Muscle layer of duodenum (tissue), 2 donors: ENCODE data around the gene ZDHHC4.
"Not testable (repeated sequence)": the region's sequence is repeated elsewhere in the genome, so short reads cannot be mapped to it uniquely, and the experiment has no call there.

Experiments
- H3K27ac ChIP-seq: one replicate; pipeline ENCODE4 v1.7.0; 2013; ENCODE audit warnings: mild to moderate bottlenecking, low read length
- H3K27me3 ChIP-seq: one replicate; pipeline ENCODE4 v1.7.0; 2013; ENCODE audit warnings: low read depth, mild to moderate bottlenecking, control low read depth, low read length
- H3K36me3 ChIP-seq, 2 donors: one replicate each; pipeline ENCODE4 v1.7.0; 2013; ENCODE audit warnings: low read length in 2 of 2, control low read depth in 1 of 2, mild to moderate bottlenecking in 1 of 2; ENCODE audit not compliant: insufficient read depth in 2 of 2, control insufficient read depth in 1 of 2
- H3K4me1 ChIP-seq, 2 donors: one replicate each; pipeline ENCODE4 v1.7.0; 2013; ENCODE audit warnings: low read length in 2 of 2, mild to moderate bottlenecking in 2 of 2, control low read depth in 1 of 2, moderate library complexity in 1 of 2; ENCODE audit not compliant: insufficient read depth in 2 of 2, control insufficient read depth in 1 of 2
- H3K4me3 ChIP-seq, 2 donors: one replicate each; pipeline ENCODE4 v1.7.0; 2013; ENCODE audit warnings: low read length in 2 of 2, low read depth in 1 of 2, mild to moderate bottlenecking in 1 of 2
- H3K9me3 ChIP-seq, 2 donors: one replicate each; pipeline ENCODE4 v1.7.0; 2013; ENCODE audit warnings: low read length in 2 of 2, control low read depth in 1 of 2, mild to moderate bottlenecking in 1 of 2; ENCODE audit not compliant: control insufficient read depth in 1 of 2
- donor health status: healthy.

Gene ZDHHC4

GRCh38 chr7:6628045-6628444 lies 50.8 kb downstream of the ZDHHC4 start:
- H3K27me3 ChIP-seq: no peaks in the 10 kb centered on the region
- H3K9me3 ChIP-seq: no peaks in the 10 kb centered on the region
- H3K4me3 ChIP-seq: no peak overlapping the region
- no peaks in the 10 kb centered on the region for H3K4me1 ChIP-seq
- H3K36me3 ChIP-seq: peaks cover 0 to 13% of the 10 kb centered on the region in 2 donors
- no peak overlapping the region for H3K27ac ChIP-seq

GRCh38 chr7:6630007-6630849 lies 53.0 kb downstream of the ZDHHC4 start:
- no peak overlapping the region for H3K4me3 ChIP-seq
- H3K9me3 ChIP-seq: no peaks in the 10 kb centered on the region
- H3K36me3 ChIP-seq: no peaks in the 10 kb centered on the region
- H3K4me1 ChIP-seq: no peaks in the 10 kb centered on the region
- H3K27ac ChIP-seq: no peak overlapping the region
- H3K27me3 ChIP-seq: no peaks in the 10 kb centered on the region

GRCh38 chr7:6631605-6632004 lies 54.4 kb downstream of the ZDHHC4 start:
- Histone ChIP-seq H3K4me3 (no peak overlapping the region), H3K36me3 (no peaks in the 10 kb centered on the region), H3K27me3 (no peaks in the 10 kb centered on the region), H3K9me3 (no peaks in the 10 kb centered on the region), H3K4me1 (peaks cover 0 to 7% of the 10 kb centered on the region in 2 donors), H3K27ac (no peak overlapping the region)

- Histone ChIP-seq H3K4me1 (peaks cover 5 to 20% of the 10 kb centered on the region in 2 donors), H3K36me3 (no peaks in the 10 kb centered on the region), H3K9me3 (no peaks in the 10 kb centered on the region), H3K27ac (no peak overlapping the region), H3K4me3 (no peak overlapping the region), H3K27me3 (no peaks in the 10 kb centered on the region)
These were observed 56.8 kb downstream of the ZDHHC4 start for GRCh38 chr7:6634021-6634420.

GRCh38 chr7:6634971-6635370 lies 57.7 kb downstream of the ZDHHC4 start:
- not testable (repeated sequence) for H3K27me3 ChIP-seq, H3K36me3 ChIP-seq, H3K9me3 ChIP-seq, H3K27ac ChIP-seq, H3K4me3 ChIP-seq
- peaks cover 5 to 27% of the 10 kb centered on the region in 2 donors for H3K4me1 ChIP-seq

GRCh38 chr7:6636741-6637543 lies 59.7 kb downstream of the ZDHHC4 start, which contains the start of gene ZNF316:
TSS of gene ZNF316 (plus strand) at chr7:6637318. CDS start at chr7:6642410, 5,092 bp downstream.
- H3K9me3 ChIP-seq: no peaks in the 10 kb centered on the region
- no peaks in the 10 kb centered on the region for H3K27me3 ChIP-seq
- peaks cover 5 to 27% of the 10 kb centered on the region in 2 donors for H3K4me1 ChIP-seq
- H3K36me3 ChIP-seq: peaks cover 2 to 15% of the 10 kb centered on the region in 2 donors
- H3K27ac ChIP-seq: no peak within 1 kb of the TSS
- H3K4me3 ChIP-seq: peak within 1 kb of the TSS; percentile 64 to 86

GRCh38 chr7:6637544-6638229 lies 60.4 kb downstream of the ZDHHC4 start:
- no peak overlapping the region for H3K27ac ChIP-seq

More at GRCh38 chr7:6637544-6638229, 60.4 kb downstream of the ZDHHC4 start:
- Histone ChIP-seq H3K9me3 (no peaks in the 10 kb centered on the region), H3K27me3 (no peaks in the 10 kb centered on the region), H3K36me3 (peaks cover 5 to 23% of the 10 kb centered on the region in 2 donors), H3K4me3 (peak overlapping the region; percentile 64 to 86), H3K4me1 (peaks cover 5 to 27% of the 10 kb centered on the region in 2 donors)
